Cortex of kidney (tissue), 1 donor: ENCODE results near the gene HTR3C.
"Not testable (repeated sequence)": the region's sequence is repeated elsewhere in the genome, so short reads cannot be mapped to it uniquely, and the experiment has no call there.

ENCODE experiments used
- DNase-seq: peaks from one replicate; lab custom pipeline; 2025; lab: John Stamatoyannopoulos, UW

The HTR3C gene

GRCh38 chr3:184052767-184053166, at the start of gene HTR3C:
HTR3C (plus strand) TSS chr3:184053047; CDS start chr3:184053081, 34 bp downstream.
- DNase-seq = no peak

- DNase-seq = no peak
Measured at GRCh38 chr3:184003187-184003967, 49.5 kb upstream of the HTR3C start.

- DNase-seq = no peak
Measured at GRCh38 chr3:184004476-184004875, 48.4 kb upstream of the HTR3C start.

- DNase-seq = no peak
Measured at GRCh38 chr3:184005941-184006507, 46.8 kb upstream of the HTR3C start.

GRCh38 chr3:184007143-184007813, 45.6 kb upstream of the HTR3C start:
- DNase-seq = not testable (repeated sequence)

GRCh38 chr3:184008161-184008560, 44.7 kb upstream of the HTR3C start:
- DNase-seq = no peak

- DNase-seq = no peak
Measured at GRCh38 chr3:184011230-184011876, 41.5 kb upstream of the HTR3C start.

- no peak for DNase-seq
Measured at GRCh38 chr3:184011937-184012889, 40.6 kb upstream of the HTR3C start.

GRCh38 chr3:184015381-184016019, 37.3 kb upstream of the HTR3C start:
- no peak for DNase-seq

- no peak for DNase-seq
Measured at GRCh38 chr3:184016169-184016570, 36.7 kb upstream of the HTR3C start.

- no peak for DNase-seq
Measured at GRCh38 chr3:184016811-184017671, 35.8 kb upstream of the HTR3C start.

GRCh38 chr3:184017672-184018423, 35.0 kb upstream of the HTR3C start, which contains the start of gene ABCC5:
ABCC5 (minus strand) TSS chr3:184017884; CDS start chr3:184014392, 3,492 bp downstream.
- no peak for DNase-seq

GRCh38 chr3:184018424-184018973, 34.3 kb upstream of the HTR3C start:
- DNase-seq = no peak

- no peak for DNase-seq
Measured at GRCh38 chr3:184022323-184022722, 30.5 kb upstream of the HTR3C start.

GRCh38 chr3:184025256-184025655, 27.6 kb upstream of the HTR3C start:
- not testable (repeated sequence) for DNase-seq

GRCh38 chr3:184028275-184028890, 24.5 kb upstream of the HTR3C start:
- DNase-seq = not testable (repeated sequence)

GRCh38 chr3:184029443-184029842, 23.4 kb upstream of the HTR3C start:
- no peak for DNase-seq

- no peak for DNase-seq
Measured at GRCh38 chr3:184030536-184030935, 22.3 kb upstream of the HTR3C start.
